Measurements from ENCODE around the gene LPAR2.

DNA sequence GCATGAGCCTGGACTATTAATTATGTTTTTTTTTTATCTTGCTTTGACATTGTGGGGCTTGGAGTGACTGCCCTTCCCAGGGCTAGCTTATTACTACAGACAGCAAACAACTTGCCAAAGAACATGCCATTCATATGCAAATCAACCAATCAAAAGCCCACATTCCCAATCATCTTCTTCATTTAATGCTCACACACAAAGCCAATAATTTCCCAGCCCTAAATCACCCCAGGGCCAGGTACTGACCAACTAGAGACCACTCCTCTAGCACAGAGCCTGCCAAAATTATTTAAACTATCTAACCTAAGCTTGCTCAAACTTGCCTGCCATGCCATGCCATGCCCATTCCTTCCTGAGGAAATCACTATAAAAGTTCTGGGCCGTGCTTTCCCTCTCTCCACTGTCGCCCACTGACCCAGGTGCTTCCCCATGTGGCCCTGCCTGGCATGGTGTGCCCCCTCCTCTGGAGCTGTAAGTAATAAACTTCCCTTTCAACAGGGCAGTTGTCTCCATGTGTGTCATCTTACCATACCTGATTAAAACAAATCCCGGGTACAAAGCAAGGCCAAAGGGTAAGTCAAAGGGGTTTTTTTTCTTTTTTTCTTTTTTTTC is 25.2 kb downstream of the LPAR2 start:
- no peak for TF ChIP-seq TARDBP (CRISPR knock-in tag; IDR thresholded peaks at IDR 0.05)
- no peak for TF ChIP-seq SUZ12 (IDR thresholded peaks at IDR 0.05; ENCODE audit: low read depth, low read length)
- TF ChIP-seq CHD2 (IDR thresholded peaks at IDR 0.05; ENCODE audit: low read depth, low read length), result no peak
- no peak for TF ChIP-seq ZFP62 (CRISPR knock-in tag; IDR thresholded peaks at IDR 0.05)
- no peak for TF ChIP-seq MIER2 (CRISPR knock-in tag; IDR thresholded peaks at IDR 0.05)
- no peak for TF ChIP-seq NPAS2 (CRISPR knock-in tag; IDR thresholded peaks at IDR 0.05; ENCODE audit: borderline replicate concordance)
- TF ChIP-seq SAFB2 (CRISPR knock-in tag; IDR thresholded peaks at IDR 0.05; ENCODE audit: borderline replicate concordance, low read depth), result no peak
- no peak for TF ChIP-seq ZNF670 (CRISPR knock-in tag; IDR thresholded peaks at IDR 0.05; ENCODE audit: borderline replicate concordance)

All from HepG2 (cell line).